ENCODE measurements around the gene TWIST2.

The TWIST2 gene

GRCh38 chr2:238872026-238872425 lies 24.1 kb downstream of the TWIST2 start:
- in situ Hi-C loops (cut with MboI; ENCODE audit: low sequenced_read_pairs): no loop called here

DNA sequence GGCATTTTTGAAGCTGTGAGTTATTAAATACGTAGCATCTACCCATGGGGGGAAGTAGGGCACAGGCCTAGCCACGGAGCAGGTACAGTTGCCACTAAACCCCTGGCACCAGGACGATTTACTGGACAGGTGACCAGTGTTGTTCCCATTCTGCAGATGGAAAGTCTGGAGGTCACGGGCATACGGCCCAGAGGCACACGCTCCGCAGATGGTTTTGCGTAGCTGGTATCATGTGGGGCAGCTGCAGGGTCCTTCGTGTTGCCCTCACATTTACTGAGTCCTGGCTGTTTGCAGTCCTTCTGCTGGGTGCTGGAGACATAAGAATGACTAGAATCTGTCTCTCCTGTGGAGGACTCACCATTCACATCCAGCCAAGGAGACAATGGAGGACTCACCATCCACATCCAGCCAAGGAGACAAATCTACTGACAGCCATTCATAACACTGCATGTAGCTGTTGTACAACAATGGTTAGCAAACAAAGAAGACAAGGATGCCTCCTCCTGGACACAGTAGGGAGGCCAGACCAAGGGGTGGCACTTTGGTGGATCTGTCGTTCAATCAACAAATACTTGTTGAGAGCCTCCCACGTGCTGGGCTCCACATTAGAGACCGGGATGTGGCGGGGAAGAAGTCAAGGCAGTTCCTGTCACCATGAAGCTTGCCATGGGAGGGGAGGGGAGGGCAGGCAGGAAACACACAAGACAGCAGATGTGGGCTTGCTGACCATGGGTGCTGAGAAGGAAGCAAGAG lies 24.9 kb downstream of the TWIST2 start:
- in situ Hi-C loops (cut with MboI; ENCODE audit: low sequenced_read_pairs): no loop called here

DNA sequence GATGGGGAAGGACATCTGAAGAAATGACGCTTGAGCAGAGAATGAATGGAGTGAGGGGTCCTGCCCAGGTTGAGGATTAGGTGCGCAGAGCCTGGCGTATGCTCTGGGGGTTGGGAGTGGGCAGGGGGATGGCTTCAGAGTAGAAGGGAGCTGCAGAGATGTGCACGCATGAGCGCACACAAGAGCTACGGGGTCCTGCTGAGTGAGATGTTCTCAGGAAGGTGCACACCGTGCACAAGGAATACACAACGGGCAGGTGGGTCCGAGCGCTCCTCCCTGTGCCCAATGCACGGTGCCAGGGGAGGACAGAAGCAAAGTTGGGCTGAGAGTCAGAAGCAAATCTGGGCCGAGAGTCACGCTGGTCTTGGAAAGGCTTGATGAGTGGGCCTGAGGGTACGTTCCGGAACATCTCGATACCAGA lies 25.5 kb downstream of the TWIST2 start:
- in situ Hi-C loops (cut with MboI; ENCODE audit: low sequenced_read_pairs): no loop called here

GRCh38 chr2:238873841-238874240 lies 26.0 kb downstream of the TWIST2 start:
- in situ Hi-C loops (cut with MboI; ENCODE audit: low sequenced_read_pairs): no loop called here

DNA sequence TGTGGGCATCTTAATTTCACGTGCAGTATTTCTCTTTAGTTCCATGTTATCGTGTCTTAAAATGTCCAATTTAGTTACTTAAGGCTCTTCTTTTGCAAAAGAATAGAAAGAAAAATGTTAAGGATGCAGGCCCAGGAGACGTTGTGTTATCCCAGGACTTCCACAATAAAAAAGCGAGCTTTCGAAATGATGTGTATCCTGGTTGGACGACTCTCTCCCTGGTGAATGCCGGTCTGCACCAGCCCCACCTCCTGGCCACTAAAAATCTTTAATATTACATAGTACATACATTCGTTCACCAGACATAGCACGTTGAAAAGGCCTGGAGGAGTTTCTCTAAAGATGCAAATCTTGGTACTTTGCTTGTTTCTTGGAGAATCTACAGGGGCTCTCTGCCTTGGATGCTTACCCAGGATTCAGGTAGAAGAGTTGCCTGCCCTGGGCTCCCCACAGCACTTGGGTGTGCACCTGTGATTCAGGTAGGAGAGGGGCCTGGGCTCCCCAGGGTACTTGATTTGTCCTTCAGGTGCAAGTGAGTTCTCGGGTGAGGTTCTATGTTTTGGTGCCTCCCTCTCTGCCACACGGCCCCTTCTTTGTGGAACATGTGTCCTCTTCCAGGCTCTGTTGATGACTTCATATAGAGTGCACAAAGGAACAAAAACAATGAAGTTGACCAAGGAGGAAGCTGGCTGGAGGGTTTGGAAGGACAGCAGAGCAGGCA lies 26.6 kb downstream of the TWIST2 start:
- in situ Hi-C loops (cut with MboI; ENCODE audit: low sequenced_read_pairs): no loop called here

DNA sequence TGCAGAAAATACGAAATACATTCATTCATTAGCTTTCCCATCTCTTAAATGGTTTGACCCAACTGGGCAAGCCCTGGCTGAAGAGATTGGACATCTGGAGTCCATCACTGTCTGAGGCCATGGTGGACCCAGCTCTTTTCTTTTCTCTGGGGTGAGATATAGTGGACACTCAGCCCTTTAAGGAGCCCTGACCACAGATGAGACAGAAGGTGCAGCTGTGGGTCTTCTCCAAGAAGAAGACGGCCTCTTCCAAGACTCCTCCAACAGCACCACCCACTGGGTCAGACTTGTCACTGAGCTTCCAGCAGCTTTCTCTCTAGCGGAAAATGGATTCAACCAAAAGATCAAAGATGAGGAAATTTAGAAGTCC lies 27.2 kb downstream of the TWIST2 start:
- in situ Hi-C loops (cut with MboI; ENCODE audit: low sequenced_read_pairs): no loop called here

- in situ Hi-C loops (cut with MboI; ENCODE audit: low sequenced_read_pairs): no loop called here
Measured at GRCh38 chr2:238875471-238876231, 27.8 kb downstream of the TWIST2 start.

DNA sequence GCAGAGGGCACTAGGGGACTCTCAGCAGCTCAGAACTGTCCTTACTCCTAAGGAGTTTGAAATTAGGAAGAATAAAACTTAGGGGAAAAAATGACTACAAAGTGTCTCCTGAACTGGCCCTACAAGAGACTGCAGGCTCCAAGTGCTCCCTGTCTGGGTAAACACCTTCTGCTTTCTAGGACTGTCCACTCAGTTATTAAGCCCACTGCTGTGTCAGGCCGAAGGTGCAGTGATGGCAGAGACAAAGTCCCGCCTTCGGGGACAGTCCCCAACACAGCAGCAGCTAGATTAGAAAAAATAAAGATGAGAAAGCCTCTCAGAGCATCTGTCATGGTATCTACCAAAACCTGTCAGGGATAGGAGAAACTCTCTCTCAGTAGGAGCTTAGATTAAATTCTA lies 28.3 kb downstream of the TWIST2 start:
- in situ Hi-C loops (cut with MboI; ENCODE audit: low sequenced_read_pairs): no loop called here

- in situ Hi-C loops (cut with MboI; ENCODE audit: low sequenced_read_pairs): no loop called here
Measured at GRCh38 chr2:238878051-238878735, 30.3 kb downstream of the TWIST2 start.

GRCh38 chr2:238879043-238879442 lies 31.2 kb downstream of the TWIST2 start:
- in situ Hi-C loops (cut with MboI; ENCODE audit: low sequenced_read_pairs): no loop called here

DNA sequence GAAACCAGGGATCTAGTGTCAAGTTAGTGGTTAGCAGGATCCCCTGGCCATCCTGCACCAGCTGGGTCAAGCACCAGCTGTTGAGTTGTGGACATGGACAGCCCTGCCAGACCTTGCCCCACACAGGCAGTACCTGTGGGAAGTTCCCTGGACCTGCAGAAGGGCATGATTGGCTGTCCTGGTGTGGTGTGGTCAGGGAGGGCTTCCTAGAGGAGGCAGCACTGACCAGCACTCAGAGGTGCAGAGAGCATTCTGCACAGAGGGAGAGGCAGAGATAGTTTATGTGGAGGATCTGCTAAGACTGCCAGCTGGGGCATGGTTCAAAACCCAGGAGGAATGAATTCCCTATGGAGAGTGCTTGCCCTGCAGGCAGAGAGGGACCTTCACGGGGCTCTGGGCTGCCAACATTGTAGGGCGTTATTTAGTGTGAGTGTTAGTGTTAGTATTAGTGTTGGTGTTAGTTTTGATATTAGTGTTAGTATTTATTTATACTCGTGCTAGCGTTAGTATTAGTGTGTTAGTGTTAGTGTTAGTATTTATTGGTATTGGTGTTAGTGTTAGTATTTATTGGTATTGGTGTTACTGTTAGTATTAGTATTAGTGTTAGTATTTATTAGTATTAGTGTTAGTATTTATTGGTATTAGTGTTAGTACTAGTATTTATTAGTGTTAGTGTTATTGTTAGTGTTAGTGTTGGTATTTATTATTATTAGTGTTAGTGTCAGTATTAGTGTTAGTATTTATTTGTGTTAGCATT lies 31.9 kb downstream of the TWIST2 start:
- in situ Hi-C loops (cut with MboI; ENCODE audit: low sequenced_read_pairs): no loop called here

DNA sequence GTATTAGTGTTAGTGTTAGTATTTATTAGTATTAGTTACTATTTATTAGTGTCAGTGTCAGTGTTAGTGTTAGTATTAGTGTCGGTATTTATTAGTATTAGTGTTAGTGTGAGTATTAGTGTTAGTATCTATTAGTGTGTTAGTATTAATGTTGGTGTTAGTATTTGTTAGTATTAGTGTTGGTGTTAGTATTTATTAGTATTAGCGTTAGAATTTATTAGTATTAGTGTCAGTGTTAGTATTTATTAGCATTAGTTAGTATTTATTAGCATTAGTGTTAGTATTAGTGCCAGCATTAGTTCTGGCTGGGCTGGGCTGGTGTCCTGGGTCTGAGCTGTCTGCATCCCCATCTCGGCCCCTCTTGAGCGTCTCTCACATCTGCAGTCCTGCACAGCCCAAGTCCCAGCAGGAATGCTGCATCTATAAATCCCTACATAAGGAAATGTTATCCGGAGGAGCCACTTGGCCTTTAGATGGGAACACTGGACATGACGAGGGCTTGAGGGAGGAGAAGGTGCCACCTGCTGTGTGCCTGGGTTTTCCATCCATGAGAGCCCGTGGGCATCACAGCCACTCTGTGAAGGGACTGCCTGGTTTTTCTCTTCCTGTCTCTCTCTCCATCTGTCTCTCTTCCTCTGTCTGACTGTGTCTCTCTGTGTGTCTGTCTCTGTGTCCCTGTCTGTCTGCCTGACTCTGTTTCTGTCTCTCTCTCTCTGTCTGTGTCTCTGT lies 33.6 kb downstream of the TWIST2 start:
- in situ Hi-C loops (cut with MboI; ENCODE audit: low sequenced_read_pairs): no loop called here

- in situ Hi-C loops (cut with MboI; ENCODE audit: low sequenced_read_pairs): no loop called here
Measured at GRCh38 chr2:238882082-238882755, 34.3 kb downstream of the TWIST2 start.

DNA sequence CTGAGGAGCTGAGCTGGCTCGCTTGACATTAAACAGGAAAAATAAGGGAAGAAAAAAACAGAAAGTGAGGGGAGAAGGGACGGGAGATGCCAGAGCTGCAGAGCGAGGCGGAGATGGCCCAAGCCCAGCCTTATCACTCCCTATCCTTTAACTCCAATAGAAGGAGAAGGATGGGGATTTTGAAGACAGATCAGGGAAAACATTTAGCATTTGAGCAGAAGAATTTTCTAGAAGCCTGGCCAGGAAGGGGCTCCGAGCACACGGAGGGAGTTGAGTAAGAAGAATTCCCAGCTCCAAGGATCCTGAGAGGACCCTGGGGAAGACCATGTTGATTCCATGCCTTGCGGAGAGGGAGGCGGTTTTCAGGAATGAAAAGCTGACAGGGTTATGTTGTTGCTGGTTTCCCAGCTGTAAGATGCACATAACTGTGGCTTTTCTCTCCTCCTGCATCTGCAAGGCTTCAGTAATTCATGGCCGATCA lies 35.6 kb downstream of the TWIST2 start:
- in situ Hi-C loops (cut with MboI; ENCODE audit: low sequenced_read_pairs): no loop called here

- in situ Hi-C loops (cut with MboI; ENCODE audit: low sequenced_read_pairs): no loop called here
Measured at GRCh38 chr2:238884122-238884811, 36.4 kb downstream of the TWIST2 start.

GRCh38 chr2:238884812-238885408 lies 37.0 kb downstream of the TWIST2 start:
- in situ Hi-C loops (cut with MboI; ENCODE audit: low sequenced_read_pairs): no loop called here

DNA sequence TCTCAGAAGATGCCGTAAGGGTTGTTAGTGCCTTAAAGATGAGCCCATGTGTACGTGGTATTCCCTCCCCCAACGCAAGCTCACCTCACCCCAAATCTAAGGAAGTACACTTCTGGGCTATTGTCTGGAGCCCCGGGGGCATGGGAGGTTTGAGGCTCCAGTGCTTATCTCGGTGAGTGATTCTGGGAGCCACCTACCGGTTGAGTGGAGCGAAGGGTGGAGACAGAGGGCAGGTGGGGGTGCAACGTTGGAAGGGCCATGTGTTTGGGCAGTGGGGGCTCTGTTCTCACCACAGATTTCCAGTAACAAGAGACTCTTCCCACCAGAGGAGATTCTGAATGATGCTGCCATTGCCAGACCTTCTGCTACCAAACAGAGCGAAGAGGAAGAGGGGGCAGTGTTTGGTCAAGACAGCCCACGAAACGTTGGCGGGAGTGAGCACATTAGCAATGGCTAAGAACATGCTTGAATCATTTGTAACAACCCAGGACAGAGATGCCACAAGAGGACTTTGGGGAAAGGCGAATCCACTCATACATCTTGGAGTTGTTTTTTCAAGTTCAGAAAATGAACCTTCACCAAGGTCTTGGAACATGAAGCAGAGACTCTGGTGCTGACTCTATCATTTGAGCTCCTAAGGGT lies 38.7 kb downstream of the TWIST2 start:
- in situ Hi-C loops (cut with MboI; ENCODE audit: low sequenced_read_pairs): no loop called here

- in situ Hi-C loops (cut with MboI; ENCODE audit: low sequenced_read_pairs): no loop called here
Measured at GRCh38 chr2:238887616-238888015, 39.7 kb downstream of the TWIST2 start.

Measured in hTERT RPE-1 (cell line).